ENCODE measurements around the gene ATRNL1.

- no peak for TF ChIP-seq CTCF (IDR thresholded peaks at IDR 0.05; ENCODE audit: low read depth, low read length)
- no peak for TF ChIP-seq EZH2phosphoT487 (IDR thresholded peaks at IDR 0.05; ENCODE audit: low read depth)
Observed at GRCh38 chr10:115278294-115278693, 185.1 kb downstream of the ATRNL1 start.
